SK-N-SH treated with all-trans-retinoic acid at 6 μM for 48 hours (cell line): Measurements from ENCODE around the gene AGTR1.

Source experiments
- ATAC-seq: fragments of 200-7000 bp; cut with Tn5 transposase; 3 replicates; pipeline ENCODE4 v1.9.1; 2020; ENCODE audit warnings: mild to moderate bottlenecking, moderate library complexity
- ARNTL ChIP-seq: fragments of 450-650 bp; formaldehyde crosslinking; IDR thresholded peaks from 2 replicates; pipeline ENCODE4 v1.5.0; 2020; ENCODE audit warnings: low read depth, mild to moderate bottlenecking, moderate library complexity, borderline replicate concordance
- BACH2 ChIP-seq: fragments of 250-450 bp; sonication (Bioruptor Pico); IDR thresholded peaks from 2 replicates; pipeline ENCODE4 v1.9.0; 2021; ENCODE audit warnings: mild to moderate bottlenecking, borderline replicate concordance
- CSDC2 ChIP-seq: fragments of 250-450 bp; sonication (Bioruptor Pico); IDR thresholded peaks from 2 replicates; pipeline ENCODE4 v1.5.0; 2020; ENCODE audit warnings: mild to moderate bottlenecking, moderate library complexity
- ESRRG ChIP-seq: fragments of 250-450 bp; sonication (Bioruptor Pico); IDR thresholded peaks from 2 replicates; pipeline ENCODE4 v1.6.1; 2021; ENCODE audit warnings: mild to moderate bottlenecking
- GLIS3 ChIP-seq: fragments of 250-450 bp; sonication (Bioruptor Pico); IDR thresholded peaks from 2 replicates; pipeline ENCODE4 v1.5.0; 2020; ENCODE audit warnings: mild to moderate bottlenecking, moderate library complexity
- ISL1 ChIP-seq: fragments of 250-450 bp; sonication (Bioruptor Pico); IDR thresholded peaks from 2 replicates; pipeline ENCODE4 v2.1.2; 2022; ENCODE audit warnings: mild to moderate bottlenecking, moderate library complexity
- OSR1 ChIP-seq: fragments of 250-450 bp; sonication (Bioruptor Pico); IDR thresholded peaks from 2 replicates; pipeline ENCODE4 v1.8.0; 2022; ENCODE audit warnings: moderate library complexity, mild to moderate bottlenecking, inconsistent platforms
- PPARA ChIP-seq: fragments of 250-450 bp; sonication (Bioruptor Pico); IDR thresholded peaks from 2 replicates; pipeline ENCODE4 v1.5.0; 2020; ENCODE audit warnings: mild to moderate bottlenecking, borderline replicate concordance
- RARB ChIP-seq: fragments of 250-450 bp; sonication (Bioruptor Pico); IDR thresholded peaks from 2 replicates; pipeline ENCODE4 v1.8.0; 2021; ENCODE audit warnings: mild to moderate bottlenecking, moderate library complexity
- SNAI2 ChIP-seq: fragments of 250-450 bp; sonication (Bioruptor Pico); IDR thresholded peaks from 2 replicates; pipeline ENCODE4 v1.5.0; 2020; ENCODE audit warnings: mild to moderate bottlenecking, moderate library complexity
- TCF4 ChIP-seq: fragments of 250-450 bp; sonication (Bioruptor Pico); IDR thresholded peaks from 2 replicates; pipeline ENCODE4 v1.8.0; 2021; ENCODE audit warnings: mild to moderate bottlenecking, moderate library complexity, borderline replicate concordance
- TOX ChIP-seq: fragments of 250-450 bp; sonication (Bioruptor Pico); IDR thresholded peaks from 2 replicates; pipeline ENCODE4 v1.8.0; 2021; ENCODE audit warnings: mild to moderate bottlenecking, moderate library complexity, borderline replicate concordance
- TSHZ2 ChIP-seq: fragments of 250-450 bp; sonication (Bioruptor Pico); IDR thresholded peaks from 2 replicates; pipeline ENCODE4 v1.5.0; 2020; ENCODE audit warnings: mild to moderate bottlenecking, moderate library complexity
- ZFP3 ChIP-seq: fragments of 250-450 bp; sonication (Bioruptor Pico); IDR thresholded peaks from 2 replicates; pipeline ENCODE4 v1.5.0; 2020; ENCODE audit warnings: mild to moderate bottlenecking, moderate library complexity
- ZFP30 ChIP-seq: fragments of 450-650 bp; formaldehyde crosslinking; IDR thresholded peaks from 2 replicates; pipeline ENCODE4 v1.5.0; 2022; ENCODE audit warnings: mild to moderate bottlenecking, moderate library complexity
- ZNF70 ChIP-seq: fragments of 450-650 bp; formaldehyde crosslinking; IDR thresholded peaks from 2 replicates; pipeline ENCODE4 v1.5.0; 2020; ENCODE audit warnings: mild to moderate bottlenecking, moderate library complexity
- ZNF8 ChIP-seq: fragments of 450-650 bp; formaldehyde crosslinking; IDR thresholded peaks from 2 replicates; pipeline ENCODE4 v1.5.0; 2020; ENCODE audit warnings: mild to moderate bottlenecking, moderate library complexity
- TF ChIP-seq, protein P1 (sequence below): fragments of 250-450 bp; sonication (Bioruptor Pico); IDR thresholded peaks from 2 replicates; pipeline ENCODE4 v1.8.0; 2021; ENCODE audit warnings: low read depth, mild to moderate bottlenecking, moderate library complexity, borderline replicate concordance
- TF ChIP-seq, protein P2 (sequence below): fragments of 250-450 bp; sonication (Bioruptor Pico); IDR thresholded peaks from 2 replicates; pipeline ENCODE4 v1.8.0; 2020; ENCODE audit warnings: mild to moderate bottlenecking, moderate library complexity, borderline replicate concordance
- TF ChIP-seq, protein P3 (sequence below): fragments of 250-450 bp; sonication (Bioruptor Pico); IDR thresholded peaks from 2 replicates; pipeline ENCODE4 v1.5.1; 2020; ENCODE audit warnings: low read depth, mild to moderate bottlenecking, moderate library complexity

The AGTR1 gene

GRCh38 chr3:148707601-148708380 is 10.1 kb downstream of the AGTR1 start:
- peak; percentile 74 for ATAC-seq
- TF ChIP-seq OSR1 (CRISPR knock-in tag) = no peak
- no peak for TF ChIP-seq ZFP30 (CRISPR knock-in tag)
- TF ChIP-seq TOX (CRISPR knock-in tag) = no peak
- TF ChIP-seq ARNTL (CRISPR knock-in tag) = no peak
- TF ChIP-seq TCF4 (CRISPR knock-in tag) = no peak
- TF ChIP-seq, protein P1, sequence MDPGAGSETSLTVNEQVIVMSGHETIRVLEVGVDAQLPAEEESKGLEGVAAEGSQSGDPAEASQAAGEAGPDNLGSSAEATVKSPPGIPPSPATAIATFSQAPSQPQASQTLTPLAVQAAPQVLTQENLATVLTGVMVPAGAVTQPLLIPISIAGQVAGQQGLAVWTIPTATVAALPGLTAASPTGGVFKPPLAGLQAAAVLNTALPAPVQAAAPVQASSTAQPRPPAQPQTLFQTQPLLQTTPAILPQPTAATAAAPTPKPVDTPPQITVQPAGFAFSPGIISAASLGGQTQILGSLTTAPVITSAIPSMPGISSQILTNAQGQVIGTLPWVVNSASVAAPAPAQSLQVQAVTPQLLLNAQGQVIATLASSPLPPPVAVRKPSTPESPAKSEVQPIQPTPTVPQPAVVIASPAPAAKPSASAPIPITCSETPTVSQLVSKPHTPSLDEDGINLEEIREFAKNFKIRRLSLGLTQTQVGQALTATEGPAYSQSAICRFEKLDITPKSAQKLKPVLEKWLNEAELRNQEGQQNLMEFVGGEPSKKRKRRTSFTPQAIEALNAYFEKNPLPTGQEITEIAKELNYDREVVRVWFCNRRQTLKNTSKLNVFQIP (CRISPR knock-in tag) = no peak

GRCh38 chr3:148708409-148708808 is 10.7 kb downstream of the AGTR1 start:
- TF ChIP-seq BACH2 (no peak), ARNTL (CRISPR knock-in tag) (no peak), RARB (CRISPR knock-in tag) (no peak), ZFP3 (no peak), ZNF70 (CRISPR knock-in tag) (no peak), TSHZ2 (no peak), SNAI2 (no peak), CSDC2 (no peak), ISL1 (CRISPR knock-in tag) (no peak), GLIS3 (CRISPR knock-in tag) (no peak), ESRRG (no peak), TCF4 (CRISPR knock-in tag) (no peak), ZNF8 (CRISPR knock-in tag) (no peak), PPARA (CRISPR knock-in tag) (no peak), ZFP30 (CRISPR knock-in tag) (no peak), OSR1 (CRISPR knock-in tag) (no peak), TOX (CRISPR knock-in tag) (no peak)
- TF ChIP-seq, protein P2, sequence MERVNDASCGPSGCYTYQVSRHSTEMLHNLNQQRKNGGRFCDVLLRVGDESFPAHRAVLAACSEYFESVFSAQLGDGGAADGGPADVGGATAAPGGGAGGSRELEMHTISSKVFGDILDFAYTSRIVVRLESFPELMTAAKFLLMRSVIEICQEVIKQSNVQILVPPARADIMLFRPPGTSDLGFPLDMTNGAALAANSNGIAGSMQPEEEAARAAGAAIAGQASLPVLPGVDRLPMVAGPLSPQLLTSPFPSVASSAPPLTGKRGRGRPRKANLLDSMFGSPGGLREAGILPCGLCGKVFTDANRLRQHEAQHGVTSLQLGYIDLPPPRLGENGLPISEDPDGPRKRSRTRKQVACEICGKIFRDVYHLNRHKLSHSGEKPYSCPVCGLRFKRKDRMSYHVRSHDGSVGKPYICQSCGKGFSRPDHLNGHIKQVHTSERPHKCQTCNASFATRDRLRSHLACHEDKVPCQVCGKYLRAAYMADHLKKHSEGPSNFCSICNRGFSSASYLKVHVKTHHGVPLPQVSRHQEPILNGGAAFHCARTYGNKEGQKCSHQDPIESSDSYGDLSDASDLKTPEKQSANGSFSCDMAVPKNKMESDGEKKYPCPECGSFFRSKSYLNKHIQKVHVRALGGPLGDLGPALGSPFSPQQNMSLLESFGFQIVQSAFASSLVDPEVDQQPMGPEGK (CRISPR knock-in tag) = no peak
- TF ChIP-seq, protein P3, sequence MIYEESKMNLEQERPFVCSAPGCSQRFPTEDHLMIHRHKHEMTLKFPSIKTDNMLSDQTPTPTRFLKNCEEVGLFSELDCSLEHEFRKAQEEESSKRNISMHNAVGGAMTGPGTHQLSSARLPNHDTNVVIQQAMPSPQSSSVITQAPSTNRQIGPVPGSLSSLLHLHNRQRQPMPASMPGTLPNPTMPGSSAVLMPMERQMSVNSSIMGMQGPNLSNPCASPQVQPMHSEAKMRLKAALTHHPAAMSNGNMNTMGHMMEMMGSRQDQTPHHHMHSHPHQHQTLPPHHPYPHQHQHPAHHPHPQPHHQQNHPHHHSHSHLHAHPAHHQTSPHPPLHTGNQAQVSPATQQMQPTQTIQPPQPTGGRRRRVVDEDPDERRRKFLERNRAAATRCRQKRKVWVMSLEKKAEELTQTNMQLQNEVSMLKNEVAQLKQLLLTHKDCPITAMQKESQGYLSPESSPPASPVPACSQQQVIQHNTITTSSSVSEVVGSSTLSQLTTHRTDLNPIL (CRISPR knock-in tag) = no peak
- TF ChIP-seq, protein P1 (CRISPR knock-in tag) = no peak
- TF ChIP-seq, all 23 proteins: peak for 0
- ATAC-seq = 0 out of 3 replicates have a peak, but pooled peaks have one; percentile 37
